DND-41 (cell line): ENCODE results near the gene TUBG1.

Experiments
- ATAC-seq: fragments of 200-7000 bp; cut with Tn5 transposase; 3 replicates; pipeline ENCODE4 v1.9.1; 2021; ENCODE audit warnings: low read depth; ENCODE audit not compliant: insufficient read depth
- DNase-seq: peaks from one replicate; pipeline ENCODE4 v3.0.0-alpha.2; 2020
- H2AFZ ChIP-seq: 2 replicates; pipeline ENCODE4 v1.6.0; 2012; ENCODE audit warnings: low read depth, low read length
- H3K27ac ChIP-seq: 2 replicates; pipeline ENCODE4 v1.5.1; 2012; ENCODE audit warnings: low read length, inconsistent platforms
- H3K27me3 ChIP-seq: fragments of 200-600 bp; sonication (generic); 2 replicates; pipeline ENCODE4 v1.6.0; 2012; ENCODE audit warnings: low read length, mild to moderate bottlenecking, inconsistent platforms; ENCODE audit not compliant: insufficient read depth, poor library complexity
- H3K36me3 ChIP-seq: 2 replicates; pipeline ENCODE4 v1.5.1; 2012; ENCODE audit warnings: low read length, inconsistent platforms; ENCODE audit not compliant: insufficient read depth
- H3K4me1 ChIP-seq: 2 replicates; pipeline ENCODE4 v1.5.1; 2012; ENCODE audit warnings: mild to moderate bottlenecking, low read length; ENCODE audit not compliant: insufficient read depth
- H3K4me2 ChIP-seq: 2 replicates; pipeline ENCODE4 v1.6.0; 2012; ENCODE audit warnings: mild to moderate bottlenecking, moderate library complexity, low read length, inconsistent platforms; ENCODE audit not compliant: insufficient read depth
- H3K4me3 ChIP-seq, 2 experiments: fragments of 200-600 bp in 1 of 2; shearing (Covaris generic) in 1 of 2; 2 replicates each; pipeline ENCODE4 v1.5.1; 2012 to 2016; ENCODE audit warnings: inconsistent platforms in 2 of 2, low read length in 2 of 2, mild to moderate bottlenecking in 2 of 2, low read depth in 1 of 2, moderate library complexity in 1 of 2
- H3K79me2 ChIP-seq: 2 replicates; pipeline ENCODE4 v1.6.0; 2012; ENCODE audit warnings: low read length, inconsistent platforms; ENCODE audit not compliant: insufficient read depth
- H3K9ac ChIP-seq: 2 replicates; pipeline ENCODE4 v1.6.0; 2012; ENCODE audit warnings: low read depth, mild to moderate bottlenecking, inconsistent platforms, low read length, moderate library complexity
- H3K9me3 ChIP-seq: 2 replicates; pipeline ENCODE4 v1.5.1; 2012; ENCODE audit warnings: low read length, moderate library complexity, mild to moderate bottlenecking, inconsistent platforms; ENCODE audit not compliant: insufficient read depth, severe bottlenecking
- H4K20me1 ChIP-seq: 2 replicates; pipeline ENCODE4 v1.6.0; 2012; ENCODE audit warnings: low read length; ENCODE audit not compliant: insufficient read depth
- CTCF ChIP-seq: IDR thresholded peaks from 2 replicates; pipeline ENCODE4 v1.5.1; 2012; ENCODE audit warnings: borderline replicate concordance, low read length, moderate library complexity, mild to moderate bottlenecking; ENCODE audit not compliant: poor library complexity, severe bottlenecking; ENCODE audit errors: extremely low read depth
- EZH2 ChIP-seq: IDR thresholded peaks from 3 replicates; pipeline ENCODE4 v1.6.1; 2012; ENCODE audit warnings: borderline replicate concordance, low read depth, mild to moderate bottlenecking, moderate library complexity, low read length, inconsistent platforms; ENCODE audit not compliant: severe bottlenecking

Gene TUBG1

GRCh38 chr17:42571435-42572225 is 37.9 kb upstream of the TUBG1 start:
- H2AFZ ChIP-seq, result no peak overlapping the region
- H3K9ac ChIP-seq, result no peak overlapping the region
- peak overlapping the region; percentile 5; the same call in 1 of the 2 replicates for H3K4me2 ChIP-seq
- no peak for DNase-seq
- H4K20me1 ChIP-seq, result peaks cover 22% of the 10 kb centered on the region; the same call in 1 of the 2 replicates
- H3K27ac ChIP-seq, result no peak overlapping the region
- no peak overlapping the region for H3K4me3 ChIP-seq
- TF ChIP-seq CTCF (no peak), EZH2 (no peak)
- peaks cover 85% of the 10 kb centered on the region for H3K79me2 ChIP-seq
- peaks cover 62% of the 10 kb centered on the region for H3K4me1 ChIP-seq
- no peaks in the 10 kb centered on the region for H3K9me3 ChIP-seq
- ATAC-seq, result no peak
- peaks cover 87% of the 10 kb centered on the region for H3K36me3 ChIP-seq
- H3K27me3 ChIP-seq, result no peaks in the 10 kb centered on the region

DNA sequence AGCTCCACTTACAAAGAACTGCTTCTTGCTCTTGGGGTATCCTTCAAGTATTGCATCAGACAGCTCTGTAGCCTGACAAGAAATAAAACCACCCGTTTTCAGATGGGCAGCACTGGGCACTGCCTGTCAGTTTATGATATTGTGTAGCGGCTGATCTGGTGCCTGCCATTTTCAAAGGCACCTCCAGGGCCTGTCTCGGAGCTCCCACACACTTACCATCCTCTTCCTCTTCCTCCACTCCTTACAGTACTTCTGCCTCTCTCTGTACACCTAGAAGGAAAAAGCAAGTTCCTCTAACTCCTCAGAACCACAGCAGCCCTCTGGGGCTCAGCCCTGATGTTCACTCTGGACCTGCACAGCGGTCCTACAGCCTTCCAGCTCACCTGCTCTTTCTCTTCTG is 36.4 kb upstream of the TUBG1 start:
- Histone ChIP-seq H3K27ac (0 out of 2 replicates have a peak overlapping the region, but pooled peaks have one; percentile 26), H2AFZ (no peak overlapping the region), H3K9me3 (no peaks in the 10 kb centered on the region), H3K9ac (no peak overlapping the region), H3K4me3 (no peak overlapping the region), H3K79me2 (peaks cover 88% of the 10 kb centered on the region), H3K36me3 (peaks cover 78% of the 10 kb centered on the region), H3K4me1 (peaks cover 61% of the 10 kb centered on the region), H3K27me3 (no peaks in the 10 kb centered on the region), H4K20me1 (peaks cover 19% of the 10 kb centered on the region; the same call in 1 of the 2 replicates), H3K4me2 (no peak overlapping the region)
- DNase-seq, result no peak
- TF ChIP-seq CTCF (no peak), EZH2 (no peak)
- ATAC-seq, result no peak

DNA sequence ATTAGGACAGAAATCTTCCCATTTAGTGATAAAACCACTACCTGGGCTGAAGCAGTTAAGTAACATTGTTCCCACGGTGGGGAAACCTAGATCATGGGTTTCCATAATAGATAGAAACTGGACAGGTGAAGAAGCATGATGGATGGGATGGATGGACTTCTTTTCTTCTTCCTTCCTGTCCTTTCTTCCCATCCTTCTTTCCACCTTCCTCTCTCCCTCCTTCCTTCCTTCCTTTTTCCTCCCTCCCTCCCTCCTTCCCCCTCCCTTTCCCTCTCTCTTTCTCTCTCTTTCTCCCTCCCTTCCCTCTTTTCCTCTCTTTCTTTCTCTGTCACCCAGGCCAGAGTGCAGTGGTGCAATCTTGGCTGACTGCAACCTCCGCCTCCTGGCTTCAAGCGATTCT is 35.0 kb upstream of the TUBG1 start:
- Histone ChIP-seq H3K27me3 (no peaks in the 10 kb centered on the region), H3K27ac (no peak overlapping the region), H3K9me3 (no peaks in the 10 kb centered on the region), H4K20me1 (peaks cover 14% of the 10 kb centered on the region; the same call in 1 of the 2 replicates), H3K4me1 (peaks cover 58% of the 10 kb centered on the region), H3K79me2 (peaks cover 86% of the 10 kb centered on the region), H3K4me2 (0 out of 2 replicates have a peak overlapping the region, but pooled peaks have one; percentile 2), H3K4me3 (no peak overlapping the region), H2AFZ (no peak overlapping the region), H3K36me3 (peaks cover 70% of the 10 kb centered on the region), H3K9ac (no peak overlapping the region)
- DNase-seq, result no peak
- TF ChIP-seq CTCF (no peak), EZH2 (no peak)
- ATAC-seq, result no peak
